PC-9 (cell line): Measurements from ENCODE around the gene TSHZ3. TPM values are rescaled to one million over a fixed set of nuclear protein-coding genes. Genes with fewer than 3 reads are reported as not detected.

Experiments
- BruUV-seq: library from RNA; stranded (reverse); fragments of 400-500 nt; replicated peaks from 2 replicates; lab custom pipeline; 2021; lab: Mats Ljungman, UMichigan
- CTCF ChIA-PET: fragments of 300-600 bp; sonication (Branson Sonifier 250); formaldehyde crosslinking; loops from one replicate; lab custom pipeline; 2022; ENCODE audit warnings: antibody characterized with exemption; lab: Charles Lee
- POLR2A ChIA-PET: fragments of 300-600 bp; sonication (Branson Sonifier 250); formaldehyde crosslinking; loops from one replicate; lab custom pipeline; 2022; ENCODE audit warnings: antibody characterized with exemption; ENCODE audit not compliant: unreplicated experiment; lab: Charles Lee
- DNase-seq, 2 experiments: peaks; one replicate each; pipeline versions ENCODE4 v3.0.0 to v3.0.0-alpha.2; 2015 to 2022; ENCODE audit warnings: mixed read lengths in 1 of 2
- H2AFZ ChIP-seq: fragments of 200-600 bp; sonication (generic); 2 replicates; pipeline ENCODE4 v1.8.1; 2017; ENCODE audit warnings: antibody characterized with exemption
- H3F3A ChIP-seq: fragments of 200-600 bp; sonication (generic); 2 replicates; pipeline ENCODE4 v1.8.1; 2017; ENCODE audit warnings: antibody characterized with exemption, mild to moderate bottlenecking, low read depth; ENCODE audit not compliant: insufficient read depth
- H3K27ac ChIP-seq: fragments of 200-600 bp; sonication (generic); 2 replicates; pipeline ENCODE4 v1.6.1; 2016; ENCODE audit warnings: mixed run types
- H3K27me3 ChIP-seq: fragments of 200-600 bp; sonication (generic); 2 replicates; pipeline ENCODE4 v1.6.1; 2016; ENCODE audit warnings: low read depth, mixed run types; ENCODE audit not compliant: insufficient read depth
- H3K36me3 ChIP-seq: fragments of 200-600 bp; sonication (generic); 2 replicates; pipeline ENCODE4 v1.6.1; 2016; ENCODE audit warnings: low read depth, mixed run types
- H3K4me1 ChIP-seq: fragments of 200-600 bp; sonication (generic); replicated peaks from 2 replicates; pipeline ENCODE4 v1.6.1; 2016; ENCODE audit warnings: mixed run types; ENCODE audit not compliant: insufficient read depth
- H3K4me2 ChIP-seq: fragments of 200-600 bp; sonication (generic); 2 replicates; pipeline ENCODE4 v1.6.1; 2017; ENCODE audit warnings: mixed run types
- H3K4me3 ChIP-seq: fragments of 200-600 bp; sonication (generic); 2 replicates; pipeline ENCODE4 v1.6.1; 2016; ENCODE audit warnings: mixed run types
- H3K79me2 ChIP-seq: fragments of 200-600 bp; sonication (generic); 2 replicates; pipeline ENCODE4 v1.6.1; 2017; ENCODE audit warnings: low read depth, mixed run types
- H3K9me2 ChIP-seq: fragments of 200-600 bp; sonication (generic); 2 replicates; pipeline ENCODE4 v1.8.1; 2017; ENCODE audit warnings: mild to moderate bottlenecking; ENCODE audit not compliant: insufficient read depth
- H3K9me3 ChIP-seq: fragments of 200-600 bp; sonication (generic); 2 replicates; pipeline ENCODE4 v1.8.1; 2016; ENCODE audit warnings: low read depth; ENCODE audit not compliant: insufficient read depth
- H4K20me1 ChIP-seq: fragments of 200-600 bp; sonication (generic); 2 replicates; pipeline ENCODE4 v1.8.1; 2017; ENCODE audit not compliant: insufficient read depth
- EZH2 ChIP-seq: fragments of 200-600 bp; sonication (generic); IDR thresholded peaks from 2 replicates; pipeline ENCODE4 v1.8.0; 2017; ENCODE audit warnings: antibody characterized with exemption, low read depth
- intact Hi-C: fragments of 100-400 bp; cut with micrococcal nuclease; formaldehyde crosslinking; loops from one replicate; pipeline ENCODE4 v1.10.0; 2022; ENCODE audit not compliant: unreplicated experiment
- total RNA-seq: library from RNA; stranded (reverse); gene quantifications from 2 replicates; pipeline ENCODE4 v1.2.3, GENCODE V29; 2021
- TF ChIP-seq, protein P1 (sequence below): fragments of 200-600 bp; sonication (generic); conservative IDR thresholded peaks from 2 replicates; pipeline ENCODE4 v1.6.1; 2017; ENCODE audit warnings: mixed run types, antibody characterized with exemption, mild to moderate bottlenecking, moderate library complexity

TSHZ3 gene
- total RNA-seq, 1 experiment from 2014 or later: not detected

- CTCF ChIA-PET: no interaction called here
- Histone ChIP-seq H4K20me1 (no peaks in the 10 kb centered on the region), H3F3A (no peaks in the 10 kb centered on the region), H3K4me3 (no peak overlapping the region), H3K27ac (no peak overlapping the region), H2AFZ (no peak overlapping the region), H3K9me2 (no peaks in the 10 kb centered on the region), H3K9me3 (no peaks in the 10 kb centered on the region), H3K27me3 (peaks cover 88% of the 10 kb centered on the region), H3K4me2 (no peak overlapping the region), H3K4me1 (no peaks in the 10 kb centered on the region), H3K79me2 (no peaks in the 10 kb centered on the region), H3K36me3 (no peaks in the 10 kb centered on the region)
- TF ChIP-seq EZH2: no peak
- TF ChIP-seq, protein P1, sequence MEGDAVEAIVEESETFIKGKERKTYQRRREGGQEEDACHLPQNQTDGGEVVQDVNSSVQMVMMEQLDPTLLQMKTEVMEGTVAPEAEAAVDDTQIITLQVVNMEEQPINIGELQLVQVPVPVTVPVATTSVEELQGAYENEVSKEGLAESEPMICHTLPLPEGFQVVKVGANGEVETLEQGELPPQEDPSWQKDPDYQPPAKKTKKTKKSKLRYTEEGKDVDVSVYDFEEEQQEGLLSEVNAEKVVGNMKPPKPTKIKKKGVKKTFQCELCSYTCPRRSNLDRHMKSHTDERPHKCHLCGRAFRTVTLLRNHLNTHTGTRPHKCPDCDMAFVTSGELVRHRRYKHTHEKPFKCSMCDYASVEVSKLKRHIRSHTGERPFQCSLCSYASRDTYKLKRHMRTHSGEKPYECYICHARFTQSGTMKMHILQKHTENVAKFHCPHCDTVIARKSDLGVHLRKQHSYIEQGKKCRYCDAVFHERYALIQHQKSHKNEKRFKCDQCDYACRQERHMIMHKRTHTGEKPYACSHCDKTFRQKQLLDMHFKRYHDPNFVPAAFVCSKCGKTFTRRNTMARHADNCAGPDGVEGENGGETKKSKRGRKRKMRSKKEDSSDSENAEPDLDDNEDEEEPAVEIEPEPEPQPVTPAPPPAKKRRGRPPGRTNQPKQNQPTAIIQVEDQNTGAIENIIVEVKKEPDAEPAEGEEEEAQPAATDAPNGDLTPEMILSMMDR: no peak
- intact Hi-C loops: no loop called here
- DNase-seq: no peak
- POLR2A ChIA-PET: no interaction called here
- BruUV-seq: no TSS peak
These were observed 9.8 kb downstream of the TSHZ3 start for GRCh38 chr19:31339411-31339810.

DNA sequence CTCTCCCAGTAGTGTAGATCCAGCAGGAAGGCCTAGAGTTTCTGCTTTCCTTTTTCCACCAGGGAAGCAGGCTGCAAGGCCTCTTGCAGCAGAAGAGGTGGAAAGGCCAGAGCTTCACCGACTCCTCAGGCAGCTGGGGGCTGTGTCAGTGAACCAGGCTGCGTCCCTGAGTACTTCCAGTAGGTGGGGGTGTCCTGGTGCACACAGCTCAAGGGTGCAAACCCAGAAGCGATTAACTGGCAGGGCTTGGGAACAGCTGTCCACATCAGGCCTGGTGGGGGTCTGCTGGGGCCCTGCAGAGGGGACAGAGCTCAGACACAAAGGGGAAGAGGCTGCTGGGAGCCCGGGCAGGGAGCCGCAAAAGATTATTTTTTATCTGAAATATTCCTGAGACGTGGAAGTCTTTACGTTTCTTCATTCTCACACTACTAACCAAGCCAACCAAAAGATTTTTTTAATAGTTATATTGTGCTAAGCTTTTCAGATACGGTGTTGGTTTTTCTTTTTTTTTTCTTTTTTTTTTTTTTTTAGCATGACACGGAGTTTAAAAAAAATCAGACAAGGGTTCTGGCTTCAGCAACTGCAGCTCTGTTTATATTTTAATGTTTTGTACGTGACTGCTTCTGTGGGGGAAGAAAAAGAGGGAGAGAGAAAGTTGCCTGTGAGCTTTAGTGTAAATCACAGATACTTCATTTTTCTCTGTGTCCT lies 11.0 kb downstream of the TSHZ3 start:
- POLR2A ChIA-PET: no interaction called here
- H3K27ac ChIP-seq: no peak overlapping the region
- no peak overlapping the region for H2AFZ ChIP-seq
- intact Hi-C loops: no loop called here
- peaks cover 85% of the 10 kb centered on the region for H3K27me3 ChIP-seq
- H3K4me1 ChIP-seq: no peaks in the 10 kb centered on the region
- no peak overlapping the region for H3K4me2 ChIP-seq
- DNase-seq: no peak
- no peaks in the 10 kb centered on the region for H3K79me2 ChIP-seq
- H3F3A ChIP-seq: no peaks in the 10 kb centered on the region
- no peaks in the 10 kb centered on the region for H3K9me2 ChIP-seq
- TF ChIP-seq, protein P1: peak; percentile 31; the same call in 1 of the 2 replicates
- no peak for TF ChIP-seq EZH2
- H4K20me1 ChIP-seq: no peaks in the 10 kb centered on the region
- CTCF ChIA-PET: interaction anchor here (0.6 kb wide), 1 partner anchor 886 kb away, joined by 15 read pairs; no protein-coding TSS in a partner anchor
- BruUV-seq: no TSS peak
- no peaks in the 10 kb centered on the region for H3K36me3 ChIP-seq
- no peak overlapping the region for H3K4me3 ChIP-seq
- H3K9me3 ChIP-seq: no peaks in the 10 kb centered on the region

- Histone ChIP-seq H3K4me2 (no peak overlapping the region), H3K4me1 (no peaks in the 10 kb centered on the region), H3K79me2 (no peaks in the 10 kb centered on the region), H2AFZ (no peak overlapping the region), H3K9me2 (no peaks in the 10 kb centered on the region), H3K4me3 (no peak overlapping the region), H4K20me1 (no peaks in the 10 kb centered on the region), H3K27ac (no peak overlapping the region), H3K36me3 (no peaks in the 10 kb centered on the region), H3F3A (no peaks in the 10 kb centered on the region), H3K27me3 (peaks cover 81% of the 10 kb centered on the region), H3K9me3 (no peaks in the 10 kb centered on the region)
- no peak for TF ChIP-seq EZH2
- TF ChIP-seq, protein P1: no peak
- intact Hi-C loops: no loop called here
- POLR2A ChIA-PET: no interaction called here
- DNase-seq: no peak
- CTCF ChIA-PET: no interaction called here
- no TSS peak for BruUV-seq
These were observed 12.0 kb downstream of the TSHZ3 start for GRCh38 chr19:31337008-31337914.
